ENCODE results near the gene NAXD.
A peak's percentile ranks its signal among the peaks of the same experiment; 100 is the strongest.

The NAXD gene

GRCh38 chr13:110615322-110616102 is at the start of gene NAXD (continued):
- TF ChIP-seq ZNF280C (tag by site-specific recombination; IDR thresholded peaks at IDR 0.05) (no peak), ZNF274 (IDR thresholded peaks at IDR 0.05; ENCODE audit: low read length) (no peak), ZNF274 (tag by site-specific recombination; IDR thresholded peaks at IDR 0.05; ENCODE audit: borderline replicate concordance) (no peak), ZNF169 (tag by site-specific recombination; IDR thresholded peaks at IDR 0.05) (no peak), ZNF776 (tag by site-specific recombination; IDR thresholded peaks at IDR 0.05; ENCODE audit: borderline replicate concordance) (no peak), ZNF398 (tag by site-specific recombination; IDR thresholded peaks at IDR 0.05) (no peak), ZNF423 (tag by site-specific recombination; IDR thresholded peaks at IDR 0.05) (no peak), PRDM1 (tag by site-specific recombination; IDR thresholded peaks at IDR 0.05) (no peak), ZNF843 (tag by site-specific recombination; IDR thresholded peaks at IDR 0.05) (no peak), ZNF324 (tag by site-specific recombination; IDR thresholded peaks at IDR 0.05) (no peak), ZBTB6 (tag by site-specific recombination; IDR thresholded peaks at IDR 0.05) (no peak; the same call in 1 of the 2 replicates), ZNF621 (tag by site-specific recombination; IDR thresholded peaks at IDR 0.05) (no peak), ZNF514 (tag by site-specific recombination; IDR thresholded peaks at IDR 0.05) (no peak), OVOL3 (tag by site-specific recombination; IDR thresholded peaks at IDR 0.05) (no peak), ZFP69B (tag by site-specific recombination; IDR thresholded peaks at IDR 0.05) (no peak), PRDM2 (tag by site-specific recombination; IDR thresholded peaks at IDR 0.05; ENCODE audit: borderline replicate concordance) (no peak), ZNF664 (tag by site-specific recombination; IDR thresholded peaks at IDR 0.05) (no peak), OSR2 (tag by site-specific recombination; IDR thresholded peaks at IDR 0.05) (no peak; the same call in 1 of the 2 replicates), ZFP37 (tag by site-specific recombination; IDR thresholded peaks at IDR 0.05) (no peak), ZNF211 (tag by site-specific recombination; IDR thresholded peaks at IDR 0.05; ENCODE audit: low read depth) (no peak), ZNF23 (tag by site-specific recombination; IDR thresholded peaks at IDR 0.05; ENCODE audit: borderline replicate concordance) (no peak), ZBTB1 (tag by site-specific recombination; IDR thresholded peaks at IDR 0.05) (no peak), ZEB2 (tag by site-specific recombination; IDR thresholded peaks at IDR 0.05) (peak; percentile 86), ZNF701 (tag by site-specific recombination; IDR thresholded peaks at IDR 0.05) (no peak)
- TF ChIP-seq, protein P1, sequence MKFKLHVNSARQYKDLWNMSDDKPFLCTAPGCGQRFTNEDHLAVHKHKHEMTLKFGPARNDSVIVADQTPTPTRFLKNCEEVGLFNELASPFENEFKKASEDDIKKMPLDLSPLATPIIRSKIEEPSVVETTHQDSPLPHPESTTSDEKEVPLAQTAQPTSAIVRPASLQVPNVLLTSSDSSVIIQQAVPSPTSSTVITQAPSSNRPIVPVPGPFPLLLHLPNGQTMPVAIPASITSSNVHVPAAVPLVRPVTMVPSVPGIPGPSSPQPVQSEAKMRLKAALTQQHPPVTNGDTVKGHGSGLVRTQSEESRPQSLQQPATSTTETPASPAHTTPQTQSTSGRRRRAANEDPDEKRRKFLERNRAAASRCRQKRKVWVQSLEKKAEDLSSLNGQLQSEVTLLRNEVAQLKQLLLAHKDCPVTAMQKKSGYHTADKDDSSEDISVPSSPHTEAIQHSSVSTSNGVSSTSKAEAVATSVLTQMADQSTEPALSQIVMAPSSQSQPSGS (tag by site-specific recombination; IDR thresholded peaks at IDR 0.05; ENCODE audit: low read depth), result no peak
- TF ChIP-seq, protein P2, sequence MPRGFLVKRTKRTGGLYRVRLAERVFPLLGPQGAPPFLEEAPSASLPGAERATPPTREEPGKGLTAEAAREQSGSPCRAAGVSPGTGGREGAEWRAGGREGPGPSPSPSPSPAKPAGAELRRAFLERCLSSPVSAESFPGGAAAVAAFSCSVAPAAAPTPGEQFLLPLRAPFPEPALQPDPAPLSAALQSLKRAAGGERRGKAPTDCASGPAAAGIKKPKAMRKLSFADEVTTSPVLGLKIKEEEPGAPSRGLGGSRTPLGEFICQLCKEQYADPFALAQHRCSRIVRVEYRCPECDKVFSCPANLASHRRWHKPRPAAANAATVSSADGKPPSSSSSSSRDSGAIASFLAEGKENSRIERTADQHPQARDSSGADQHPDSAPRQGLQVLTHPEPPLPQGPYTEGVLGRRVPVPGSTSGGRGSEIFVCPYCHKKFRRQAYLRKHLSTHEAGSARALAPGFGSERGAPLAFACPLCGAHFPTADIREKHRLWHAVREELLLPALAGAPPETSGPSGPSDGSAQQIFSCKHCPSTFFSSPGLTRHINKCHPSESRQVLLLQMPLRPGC (tag by site-specific recombination; IDR thresholded peaks at IDR 0.05), result no peak
